GM13977 (cell line): Measurements from ENCODE around the gene PI4KB.

ENCODE experiments used
- DNase-seq: peaks from one replicate; pipeline ENCODE4 v3.0.0; 2012; ENCODE audit warnings: low spot score
- in situ Hi-C: fragments of 300-500 bp; cut with MboI; formaldehyde crosslinking; loops from one replicate; pipeline ENCODE4 v1.12.0; 2022; ENCODE audit warnings: low sequenced_read_pairs, low pct_unique_long_range_greater_than_20kb, mixed read lengths, inconsistent platforms; ENCODE audit not compliant: unreplicated experiment
- TF ChIP-seq, protein P1 (sequence below): IDR thresholded peaks from 2 replicates; pipeline ENCODE4 v1.5.1; 2012; ENCODE audit warnings: mild to moderate bottlenecking, control low read depth; ENCODE audit not compliant: insufficient read depth; ENCODE audit errors: extremely low read depth, missing control alignments

PI4KB gene

DNA sequence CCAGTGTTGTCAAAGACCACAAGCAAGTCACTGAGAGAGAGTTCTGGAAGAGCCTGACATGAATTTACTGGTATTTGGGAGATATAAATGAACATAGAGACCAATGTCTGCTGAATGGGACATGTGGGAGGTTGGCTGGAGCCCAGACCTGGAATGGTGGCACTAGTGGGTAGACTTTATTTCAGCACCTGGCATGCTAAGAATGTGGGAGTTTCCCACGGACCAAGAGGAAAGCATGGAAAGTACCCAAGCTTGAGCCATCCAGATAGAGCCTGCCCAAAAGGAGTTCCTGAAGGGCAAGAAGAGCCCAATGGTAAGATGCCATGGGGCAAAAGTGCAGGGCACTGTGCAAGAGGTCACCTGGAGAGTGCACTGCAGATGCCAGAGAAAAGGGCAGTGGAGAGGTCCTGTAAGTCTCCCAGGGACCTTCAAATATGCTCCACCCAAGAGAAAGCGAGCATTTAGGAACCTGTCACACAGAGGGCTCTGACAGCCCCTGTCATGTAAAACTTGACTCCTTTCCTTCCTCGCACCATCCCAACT lies 53.2 kb downstream of the PI4KB start:
- DNase-seq: no peak
- TF ChIP-seq, protein P1, sequence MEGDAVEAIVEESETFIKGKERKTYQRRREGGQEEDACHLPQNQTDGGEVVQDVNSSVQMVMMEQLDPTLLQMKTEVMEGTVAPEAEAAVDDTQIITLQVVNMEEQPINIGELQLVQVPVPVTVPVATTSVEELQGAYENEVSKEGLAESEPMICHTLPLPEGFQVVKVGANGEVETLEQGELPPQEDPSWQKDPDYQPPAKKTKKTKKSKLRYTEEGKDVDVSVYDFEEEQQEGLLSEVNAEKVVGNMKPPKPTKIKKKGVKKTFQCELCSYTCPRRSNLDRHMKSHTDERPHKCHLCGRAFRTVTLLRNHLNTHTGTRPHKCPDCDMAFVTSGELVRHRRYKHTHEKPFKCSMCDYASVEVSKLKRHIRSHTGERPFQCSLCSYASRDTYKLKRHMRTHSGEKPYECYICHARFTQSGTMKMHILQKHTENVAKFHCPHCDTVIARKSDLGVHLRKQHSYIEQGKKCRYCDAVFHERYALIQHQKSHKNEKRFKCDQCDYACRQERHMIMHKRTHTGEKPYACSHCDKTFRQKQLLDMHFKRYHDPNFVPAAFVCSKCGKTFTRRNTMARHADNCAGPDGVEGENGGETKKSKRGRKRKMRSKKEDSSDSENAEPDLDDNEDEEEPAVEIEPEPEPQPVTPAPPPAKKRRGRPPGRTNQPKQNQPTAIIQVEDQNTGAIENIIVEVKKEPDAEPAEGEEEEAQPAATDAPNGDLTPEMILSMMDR: no peak
- in situ Hi-C loops: no loop called here

- no peak for DNase-seq
- TF ChIP-seq, protein P1: no peak
- in situ Hi-C loops: no loop called here
Observed at GRCh38 chr1:151267760-151268159, 59.5 kb downstream of the PI4KB start.

- in situ Hi-C loops: no loop called here
- TF ChIP-seq, protein P1: no peak
- no peak for DNase-seq
Observed at GRCh38 chr1:151266821-151267220, 60.4 kb downstream of the PI4KB start.

- TF ChIP-seq, protein P1: no peak
- no peak for DNase-seq
- in situ Hi-C loops: no loop called here
Observed at GRCh38 chr1:151266315-151266714, 60.9 kb downstream of the PI4KB start.

- no peak for DNase-seq
- TF ChIP-seq, protein P1: no peak
- in situ Hi-C loops: no loop called here
Observed at GRCh38 chr1:151265446-151266236, 61.6 kb downstream of the PI4KB start.

DNA sequence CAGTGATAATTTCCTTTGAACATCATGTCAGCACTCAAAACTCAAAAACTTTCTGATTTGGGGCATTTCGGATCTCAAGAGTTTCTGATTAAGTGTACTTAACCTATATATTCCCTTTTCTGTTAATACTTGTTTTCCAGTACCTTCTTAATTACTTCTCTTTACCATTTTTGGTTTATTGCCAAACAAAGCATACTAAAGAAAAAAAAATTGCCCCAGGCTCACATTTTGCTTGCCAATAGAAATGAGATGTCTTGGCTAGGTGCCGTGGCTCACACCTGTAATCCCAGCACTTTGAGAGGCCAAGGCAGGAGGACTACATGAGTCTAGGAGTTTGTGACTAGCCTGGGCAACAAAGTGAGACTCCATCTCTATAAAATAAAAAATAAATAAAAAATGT lies 67.9 kb downstream of the PI4KB start:
- in situ Hi-C loops: no loop called here
- no peak for DNase-seq
- TF ChIP-seq, protein P1: no peak
